HG03558 (cell line): ENCODE measurements around the gene NAGLU.

Experiments
- ATAC-seq: cut with Tn5 transposase; IDR thresholded peaks from one replicate; pipeline ENCODE4 v1.9.1; 2021; ENCODE audit warnings: moderate number of reproducible peaks; ENCODE audit not compliant: unreplicated experiment; ENCODE audit errors: extremely low read depth

NAGLU gene

DNA sequence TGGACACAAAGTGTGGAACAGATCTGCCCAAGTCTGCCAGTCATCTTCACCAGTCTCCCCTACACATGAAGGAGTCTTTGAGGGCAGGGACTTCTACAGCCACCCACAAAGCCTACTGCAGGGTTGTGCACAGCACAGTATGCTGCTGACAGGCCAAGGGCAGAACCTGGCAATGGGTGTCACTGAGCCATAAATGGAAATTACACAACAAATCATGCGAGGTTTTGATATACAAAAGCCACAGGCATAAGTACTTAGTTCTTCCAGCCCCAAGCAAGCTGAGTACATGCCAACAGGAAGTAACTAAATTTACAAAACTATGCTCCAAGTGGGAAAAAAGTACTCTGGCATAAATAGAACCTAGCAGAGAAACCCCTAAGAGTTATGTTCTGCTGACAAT lies 49.3 kb downstream of the NAGLU start:
- ATAC-seq, result no peak

DNA sequence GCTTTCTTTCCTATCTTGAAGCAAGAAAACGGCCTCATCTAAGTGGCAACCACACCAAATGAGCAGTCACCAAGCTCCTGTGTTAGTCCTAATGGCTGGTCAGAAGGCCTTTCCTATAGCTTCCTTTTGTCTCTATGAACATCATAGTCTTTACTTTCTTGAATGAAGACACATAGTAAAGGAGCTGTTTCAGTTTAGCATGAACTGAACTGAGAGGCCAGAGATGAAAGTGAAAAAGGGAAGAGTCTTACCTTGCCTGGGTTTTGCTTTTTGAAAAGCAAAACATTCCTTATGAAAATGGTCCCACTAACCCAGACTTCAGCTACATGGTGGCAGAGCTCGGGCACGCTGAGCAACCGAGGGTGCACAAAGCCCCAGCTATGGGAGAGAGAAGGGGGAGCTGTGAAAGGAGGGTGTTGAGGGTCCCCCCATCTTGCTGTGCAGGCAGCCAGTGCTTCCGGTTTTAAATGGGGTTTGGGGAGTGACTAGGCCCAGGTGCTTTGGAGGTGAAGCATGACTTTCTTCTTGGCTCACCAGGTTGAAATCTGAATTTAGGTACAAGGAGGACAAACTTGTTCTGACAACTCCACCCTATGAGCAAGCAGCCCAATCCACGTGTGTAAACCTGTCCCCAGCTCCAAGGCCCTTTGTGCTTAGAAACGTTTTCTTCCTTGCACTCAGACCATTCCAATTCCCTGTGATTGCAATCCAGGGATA lies 50.6 kb downstream of the NAGLU start:
- no peak for ATAC-seq

DNA sequence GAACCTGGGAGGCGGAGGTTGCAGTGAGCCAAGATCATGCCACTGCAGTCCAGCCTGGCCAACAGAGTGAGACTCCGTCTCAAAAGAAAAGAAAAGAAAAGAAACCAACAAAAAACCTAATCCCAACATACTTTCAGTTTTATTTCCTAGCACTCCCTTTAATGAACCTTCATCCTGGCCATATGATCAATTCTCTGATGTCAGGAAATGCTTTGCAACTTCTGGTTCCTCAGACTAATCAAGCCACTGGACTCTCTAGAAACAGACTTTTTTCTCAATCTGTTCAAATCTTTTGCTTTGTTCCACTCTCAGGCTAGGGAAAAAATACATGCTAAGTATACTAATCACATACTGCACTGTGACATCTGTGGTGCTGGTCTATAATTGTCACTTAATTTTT lies 54.8 kb downstream of the NAGLU start:
- no peak for ATAC-seq

DNA sequence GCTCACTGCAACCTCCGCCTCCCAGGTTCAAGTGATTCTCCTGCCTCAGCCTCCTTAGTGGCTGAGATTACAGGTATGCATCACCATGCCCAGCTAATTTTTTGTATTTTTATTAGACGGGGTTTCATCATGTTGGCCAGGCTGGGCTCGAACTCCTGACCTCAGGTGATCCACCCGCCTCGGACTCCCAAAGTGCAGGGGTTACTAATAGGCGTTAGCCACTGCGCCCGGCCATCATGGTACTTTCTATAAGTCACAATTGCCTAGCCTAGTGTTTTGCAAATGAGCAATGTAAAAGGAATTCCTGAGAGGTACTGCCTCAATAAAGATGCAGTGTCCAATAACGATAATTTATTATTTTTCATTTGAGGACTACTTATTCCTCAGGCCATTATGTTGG lies 55.4 kb downstream of the NAGLU start:
- ATAC-seq, result no peak
